ENCODE measurements around the gene ANKRD26. TPM values are rescaled to one million over a fixed set of nuclear protein-coding genes. Genes with fewer than 3 reads are reported as not detected.

Gene ANKRD26
- total RNA-seq, 1 donor from 2014 or later, result 14.0 TPM

GRCh38 chr10:26962835-26963234, 137.5 kb downstream of the ANKRD26 start:
- H3K27me3 ChIP-seq (ENCODE audit: low read depth), result no peaks in the 10 kb centered on the region
- H3K36me3 ChIP-seq, result peaks cover 14% of the 10 kb centered on the region
- peaks cover 5% of the 10 kb centered on the region for H3K9me3 ChIP-seq (replicated peaks)
- no peak for DNase-seq
- no peak for TF ChIP-seq CTCF (IDR thresholded peaks at IDR 0.05; ENCODE audit: borderline replicate concordance)
- no peak overlapping the region for H3K27ac ChIP-seq (replicated peaks)
- intact Hi-C loops (cut with micrococcal nuclease), result no loop called here
- H3K4me1 ChIP-seq, result no peaks in the 10 kb centered on the region
- no peak overlapping the region for H3K4me3 ChIP-seq

- Histone ChIP-seq H3K36me3 (no peaks in the 10 kb centered on the region), H3K4me1 (no peaks in the 10 kb centered on the region), H3K27me3 (ENCODE audit: low read depth) (no peaks in the 10 kb centered on the region), H3K27ac (replicated peaks) (no peak overlapping the region), H3K9me3 (replicated peaks) (no peaks in the 10 kb centered on the region), H3K4me3 (no peak overlapping the region)
- TF ChIP-seq CTCF (IDR thresholded peaks at IDR 0.05; ENCODE audit: borderline replicate concordance), result no peak
- intact Hi-C loops (cut with micrococcal nuclease), result no loop called here
- DNase-seq, result no peak
These were observed 140.0 kb downstream of the ANKRD26 start for GRCh38 chr10:26960308-26960707.

DNA sequence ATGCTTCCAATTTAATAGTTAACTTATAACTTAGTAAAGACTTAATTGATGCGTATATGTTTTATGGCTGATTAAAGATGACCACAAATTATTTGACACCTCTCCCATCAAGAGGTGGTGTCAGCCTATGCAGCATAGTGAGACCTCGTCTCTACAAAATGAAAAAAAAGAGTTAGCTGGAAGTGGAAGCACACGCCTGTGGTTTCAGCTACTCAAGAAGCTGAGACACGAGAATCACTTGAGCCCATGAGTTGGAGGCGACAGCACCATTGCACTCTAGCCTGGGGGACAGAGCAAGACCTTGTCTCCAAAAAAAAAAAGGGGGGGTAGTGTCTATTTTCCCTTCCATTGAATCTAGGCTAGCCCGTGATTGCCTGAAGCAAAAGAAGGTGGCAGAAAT, 140.5 kb downstream of the ANKRD26 start:
- Histone ChIP-seq H3K36me3 (no peaks in the 10 kb centered on the region), H3K27me3 (ENCODE audit: low read depth) (no peaks in the 10 kb centered on the region), H3K9me3 (replicated peaks) (no peaks in the 10 kb centered on the region), H3K4me1 (no peaks in the 10 kb centered on the region), H3K4me3 (no peak overlapping the region), H3K27ac (replicated peaks) (no peak overlapping the region)
- no peak for DNase-seq
- TF ChIP-seq CTCF (IDR thresholded peaks at IDR 0.05; ENCODE audit: borderline replicate concordance), result no peak
- intact Hi-C loops (cut with micrococcal nuclease), result no loop called here

Other genes with a start within 250 kb of the ANKRD26 start
- 29.2 TPM for gene ABI1, start 239.5 kb downstream of the ANKRD26 start, total RNA-seq
- gene YME1L1, start 53.9 kb upstream of the ANKRD26 start, total RNA-seq, result 88.3 TPM
- 1.9 TPM for gene MASTL, start 54.9 kb upstream of the ANKRD26 start, total RNA-seq
- gene ACBD5, start 140.3 kb upstream of the ANKRD26 start, total RNA-seq, result 64.0 TPM

All from left ventricle myocardium inferior (tissue), 1 donor.